HG03460 (cell line): ENCODE results near the gene RASA3.
"Not testable (repeated sequence)": the region's sequence is repeated elsewhere in the genome, so short reads cannot be mapped to it uniquely, and the experiment has no call there.

Experiments used
- ATAC-seq: cut with Tn5 transposase; IDR thresholded peaks from one replicate; pipeline ENCODE4 v1.9.1; 2021; ENCODE audit not compliant: unreplicated experiment

RASA3 gene

GRCh38 chr13:114082849-114083645 lies 49.4 kb downstream of the RASA3 start:
- ATAC-seq: no peak

- no peak for ATAC-seq
These were observed 50.4 kb downstream of the RASA3 start for GRCh38 chr13:114081761-114082681.

DNA sequence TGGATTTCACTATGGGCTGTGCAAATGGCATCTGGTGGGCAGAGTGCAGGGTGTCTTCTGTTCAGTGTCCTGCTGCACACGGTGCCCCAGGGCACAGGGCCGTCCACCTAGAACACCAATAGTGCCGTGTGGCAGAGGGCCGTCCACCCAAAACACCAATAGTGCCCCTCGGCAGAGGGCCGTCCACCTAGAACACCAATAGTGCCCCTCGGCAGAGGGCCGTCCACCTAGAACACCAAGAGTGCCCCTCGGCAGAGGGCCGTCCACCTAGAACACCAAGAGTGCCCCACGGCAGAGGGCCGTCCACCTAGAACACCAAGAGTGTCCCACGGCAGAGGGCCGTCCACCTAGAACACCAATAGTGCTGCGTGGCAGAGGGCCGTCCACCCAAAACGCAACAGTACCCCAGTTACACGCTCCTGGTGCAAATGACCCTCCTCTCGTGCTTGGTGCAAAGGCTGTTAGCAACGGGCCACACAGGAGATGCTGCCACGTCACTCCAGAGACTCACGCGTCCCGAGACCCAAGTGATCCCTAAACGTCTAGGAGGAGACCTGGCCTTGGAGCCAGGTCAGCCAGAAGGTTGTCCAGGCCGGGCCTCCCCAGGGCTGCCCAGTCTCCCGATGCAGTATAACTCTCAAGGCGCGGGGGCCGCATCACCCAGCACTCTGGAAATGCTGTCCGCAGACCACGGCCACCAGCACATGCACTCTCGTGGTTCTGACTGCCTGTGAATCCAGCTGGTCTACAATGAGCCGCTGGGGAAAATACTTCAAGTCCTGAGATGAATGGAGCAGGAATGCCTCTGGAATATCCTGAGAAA lies 51.5 kb downstream of the RASA3 start:
- no peak for ATAC-seq

DNA sequence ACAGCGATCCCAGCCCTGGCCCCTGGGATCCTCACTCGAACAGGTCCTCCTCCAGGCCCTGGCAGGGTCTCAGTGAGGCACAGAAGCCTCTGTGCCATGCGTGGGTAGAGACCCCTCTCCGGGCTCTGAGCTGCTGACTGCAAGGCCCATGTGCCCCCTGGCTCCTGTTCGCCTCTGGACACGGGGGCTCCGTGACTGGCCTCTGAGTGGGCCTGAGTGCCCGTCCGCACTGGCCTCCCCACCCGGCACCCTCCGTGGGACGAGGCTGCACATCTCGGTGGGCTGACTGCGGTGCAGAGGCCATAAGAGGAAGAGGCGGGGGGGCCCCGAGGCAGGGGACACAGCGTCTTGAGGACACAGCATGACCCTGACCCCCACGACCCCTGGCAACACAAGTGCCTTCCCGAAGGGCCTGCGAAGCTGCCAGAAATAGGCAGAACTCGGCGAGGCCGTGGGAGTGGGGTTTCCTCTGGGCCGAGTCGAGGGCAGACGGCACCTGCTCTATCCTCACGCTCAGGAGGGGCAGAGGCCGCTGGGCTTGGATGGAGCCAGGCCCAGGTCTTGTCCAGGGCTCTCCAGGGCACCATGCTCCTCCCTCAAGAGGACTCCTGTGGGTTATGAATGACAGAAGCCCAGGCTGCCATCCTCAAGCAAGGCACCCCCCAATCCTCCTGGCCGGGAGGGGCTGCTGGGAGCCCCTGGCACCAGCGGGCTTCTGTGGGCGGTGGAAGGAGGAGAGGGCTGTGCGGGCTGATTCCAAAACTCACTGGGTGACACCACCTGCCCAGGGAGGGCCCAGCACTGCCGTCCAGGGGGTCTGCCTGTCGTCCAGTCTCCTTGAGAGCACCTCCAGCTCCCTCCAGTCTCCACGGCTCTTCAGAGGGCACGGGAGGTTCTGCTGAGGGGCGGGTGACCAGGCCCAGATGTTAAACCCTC lies 52.6 kb downstream of the RASA3 start:
- ATAC-seq: no peak

GRCh38 chr13:114078461-114079451 lies 53.7 kb downstream of the RASA3 start:
- ATAC-seq: no peak

DNA sequence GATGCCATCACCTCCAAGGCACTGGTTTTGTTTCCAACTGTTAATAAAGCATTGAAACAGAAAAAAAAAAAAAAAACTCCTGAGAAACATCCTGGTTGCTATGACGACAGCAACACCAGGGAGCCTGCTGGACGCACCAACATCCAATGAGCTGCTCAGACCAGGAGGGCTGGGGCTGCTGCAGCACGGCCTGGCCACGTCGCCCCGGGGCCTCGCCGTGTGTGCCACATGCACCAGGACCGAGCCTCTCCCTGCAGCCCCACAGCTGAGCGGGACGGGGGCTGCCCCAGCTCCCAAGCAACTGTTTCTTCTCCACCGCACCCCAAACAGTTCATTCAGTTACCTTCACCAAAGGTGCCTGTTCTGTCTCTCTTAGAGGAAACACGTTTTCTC lies 54.5 kb downstream of the RASA3 start:
- ATAC-seq: no peak

DNA sequence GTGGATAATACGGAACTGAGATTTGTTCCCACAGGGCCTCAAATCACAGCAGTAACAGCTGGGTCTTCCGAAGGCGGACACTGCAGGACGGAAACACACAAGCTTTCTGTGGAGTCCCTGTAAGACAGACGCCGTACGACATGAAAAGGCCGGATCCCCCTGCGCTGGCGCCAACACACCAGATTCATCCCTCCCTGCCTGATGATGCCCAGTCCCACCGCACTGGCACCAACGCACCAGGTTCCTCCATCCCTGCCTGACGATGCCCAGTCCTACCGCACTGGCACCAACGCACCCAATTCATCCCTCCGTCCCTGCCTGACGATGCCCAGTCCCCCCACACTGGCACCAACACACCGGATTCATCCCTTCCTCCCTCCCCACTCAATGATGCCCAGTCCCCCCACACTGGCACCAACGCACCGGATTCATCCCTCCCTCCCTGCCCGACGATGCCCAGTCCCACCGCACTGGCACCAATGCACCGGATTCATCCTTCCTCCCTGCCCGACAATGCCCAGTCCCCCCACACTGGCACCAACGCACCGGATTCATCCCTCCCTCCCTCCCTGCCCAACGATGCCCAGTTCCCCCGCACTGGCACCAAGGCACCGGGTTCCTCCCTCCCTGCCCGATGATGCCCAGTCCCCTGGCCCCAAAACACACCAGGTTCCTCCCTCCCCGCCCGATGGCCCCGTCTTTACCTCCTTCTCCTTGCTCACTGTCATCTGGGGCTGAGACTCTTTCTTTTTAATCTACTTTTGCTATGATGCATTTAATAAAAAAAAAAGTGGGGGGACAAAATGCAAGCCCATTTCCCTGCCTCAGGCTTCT lies 55.1 kb downstream of the RASA3 start:
- no peak for ATAC-seq

- ATAC-seq: no peak
These were observed 55.9 kb downstream of the RASA3 start for GRCh38 chr13:114076329-114077090.

DNA sequence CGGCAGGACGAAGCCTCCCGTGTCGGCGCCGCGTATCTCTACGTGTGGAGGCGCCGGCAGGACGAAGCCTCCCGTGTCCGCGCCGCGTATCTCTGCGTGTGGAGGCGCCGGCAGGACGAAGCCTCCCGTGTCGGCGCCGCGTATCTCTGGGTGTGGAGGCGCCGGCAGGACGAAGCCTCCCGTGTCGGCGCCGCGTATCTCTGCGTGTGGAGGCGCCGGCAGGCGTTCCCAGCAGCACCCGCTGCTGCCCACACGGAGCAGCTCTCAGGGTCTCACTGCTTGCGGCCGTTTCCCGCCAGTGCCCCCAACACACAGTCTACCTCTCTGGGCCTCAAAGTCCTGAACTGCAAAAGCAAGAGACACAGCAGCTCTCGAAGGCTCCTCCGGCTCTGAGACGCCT lies 56.6 kb downstream of the RASA3 start:
- not testable (repeated sequence) for ATAC-seq

DNA sequence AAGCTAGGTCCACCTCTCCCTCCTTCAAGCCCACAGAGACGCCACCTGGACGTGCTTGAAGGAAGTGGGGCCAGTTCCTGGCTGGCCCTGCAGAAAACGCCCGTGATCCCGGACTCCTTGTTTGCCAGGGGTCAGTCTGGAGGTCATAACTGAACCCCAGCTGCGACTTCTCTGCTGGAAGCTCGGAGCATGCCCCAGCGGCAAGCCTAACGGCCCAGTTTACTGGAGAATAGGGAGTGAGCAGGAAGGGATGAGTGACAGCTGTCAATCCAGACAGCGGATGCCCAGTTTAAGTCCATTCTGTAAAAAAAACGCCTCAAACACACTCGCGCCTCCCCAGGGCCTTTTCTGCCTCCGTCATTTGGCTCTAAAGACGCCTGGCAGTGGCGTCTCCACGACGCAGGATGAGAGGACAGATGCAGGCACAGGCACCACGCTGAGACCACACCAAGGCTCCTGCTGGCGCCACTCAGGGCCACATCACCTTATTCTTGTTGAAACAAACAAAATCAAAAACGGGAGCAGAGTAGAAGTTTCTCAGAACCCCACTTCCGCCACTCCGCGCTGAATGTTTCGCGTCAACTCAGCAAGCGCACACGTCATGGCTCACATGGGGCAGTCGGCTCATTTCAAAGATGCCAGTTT lies 57.6 kb downstream of the RASA3 start:
- ATAC-seq: no peak

DNA sequence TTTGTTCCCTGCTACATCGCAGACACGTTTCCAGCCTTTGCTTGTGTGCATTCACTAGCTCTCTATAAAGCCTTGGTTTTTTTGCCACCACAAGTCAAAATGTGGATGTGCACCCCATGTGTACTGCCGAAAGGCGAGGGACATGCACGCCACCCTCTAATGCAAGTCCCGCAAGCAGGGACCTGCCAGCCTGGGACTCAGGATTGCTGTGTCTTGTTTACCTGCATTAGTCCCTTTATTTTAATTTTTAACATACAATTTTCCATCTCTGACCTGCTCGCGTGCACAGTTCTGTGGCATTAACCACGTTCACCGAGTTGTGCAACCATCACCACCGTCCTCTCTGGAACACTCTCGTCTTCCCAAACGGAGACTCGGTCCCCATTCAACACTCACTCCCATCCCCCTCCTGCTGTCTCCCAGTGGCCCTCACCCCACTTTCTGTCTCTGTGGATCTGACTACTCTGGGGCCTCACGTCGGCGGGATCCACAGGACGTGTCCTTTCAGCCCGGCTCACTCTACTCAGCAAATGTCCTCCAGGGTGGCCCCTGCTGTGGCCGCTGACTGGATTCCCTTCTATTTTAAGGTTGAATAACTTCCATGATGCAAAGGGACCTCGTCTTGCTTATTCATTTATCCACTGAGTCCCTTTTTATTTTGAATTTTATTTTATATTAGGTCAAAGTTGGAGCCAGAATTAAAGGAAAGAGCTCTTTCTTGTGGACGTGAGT lies 58.4 kb downstream of the RASA3 start:
- ATAC-seq: no peak

DNA sequence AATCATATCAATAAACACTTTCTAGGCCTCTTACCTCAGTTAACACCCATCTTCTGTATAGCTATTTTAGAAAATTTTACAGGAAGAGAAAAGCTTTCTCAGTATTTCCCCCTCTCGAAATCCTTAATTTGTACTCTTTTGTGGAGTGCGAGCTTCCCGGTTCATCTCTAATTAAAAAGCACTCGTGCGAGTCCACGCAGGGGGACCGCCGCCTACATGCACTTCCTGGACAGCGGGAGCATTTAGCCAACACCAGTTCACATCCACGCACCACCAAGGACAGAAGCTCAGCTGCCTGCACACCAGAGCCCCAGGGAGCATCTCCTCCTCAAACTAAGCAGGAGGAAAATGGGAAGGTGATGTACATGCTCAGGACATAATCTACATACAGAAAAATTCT lies 60.0 kb downstream of the RASA3 start:
- no peak for ATAC-seq

DNA sequence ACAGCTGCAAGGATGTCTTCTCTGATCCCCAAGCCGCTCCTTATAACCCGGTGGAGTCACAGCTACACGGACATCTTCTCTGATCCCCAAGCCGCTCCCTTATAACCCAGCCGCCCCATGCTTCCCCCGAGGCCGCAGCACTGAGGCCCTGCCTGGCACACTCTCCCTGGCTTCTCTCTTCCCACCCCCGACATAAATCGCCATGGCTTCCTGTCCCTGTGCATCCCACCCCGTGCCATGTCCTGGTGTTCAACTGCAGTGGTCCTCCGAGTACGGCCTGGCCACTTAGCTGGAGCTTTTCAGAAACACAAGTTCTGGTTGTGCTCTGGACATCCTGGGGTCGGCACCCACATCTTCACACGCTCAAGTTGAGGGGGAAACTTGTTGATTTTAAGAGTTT lies 60.4 kb downstream of the RASA3 start:
- ATAC-seq: no peak

DNA sequence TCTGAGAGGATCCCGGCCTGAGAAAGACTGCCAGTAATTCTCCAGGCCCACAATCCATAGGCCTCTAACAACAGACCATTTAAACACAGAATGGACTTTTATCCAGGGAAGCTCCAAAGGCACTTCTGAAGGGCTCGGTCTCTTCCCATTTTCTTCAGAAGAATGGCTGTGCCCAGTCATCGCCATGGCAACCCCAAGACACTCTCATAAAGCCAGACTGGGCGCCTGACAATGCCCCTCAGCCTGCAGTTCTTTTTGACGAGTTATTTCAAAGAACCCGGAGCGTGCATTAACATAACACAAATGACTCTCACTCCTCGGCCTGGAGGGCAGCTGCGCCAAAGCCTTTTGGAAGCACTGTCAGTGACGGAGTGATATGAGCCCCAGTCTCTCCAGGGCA lies 61.0 kb downstream of the RASA3 start:
- no peak for ATAC-seq

GRCh38 chr13:114070098-114070799 lies 62.2 kb downstream of the RASA3 start:
- ATAC-seq: no peak
